Neural cell (in vitro differentiated cells): ENCODE results near the gene ATP2B2.

Source experiments
- CTCF ChIP-seq: fragments of 450-650 bp; IDR thresholded peaks from 2 replicates; pipeline ENCODE4 v1.5.1; 2014; ENCODE audit warnings: antibody characterized with exemption, mild to moderate bottlenecking, moderate library complexity; ENCODE audit not compliant: poor library complexity, severe bottlenecking
- EP300 ChIP-seq: fragments of 450-650 bp; conservative IDR thresholded peaks from 2 replicates; pipeline ENCODE4 v1.6.1; 2014; ENCODE audit warnings: antibody characterized with exemption, mild to moderate bottlenecking, moderate library complexity; ENCODE audit not compliant: poor library complexity, severe bottlenecking
- EZH2 ChIP-seq: fragments of 200-600, 300-800 bp; shearing (Covaris generic), sonication (generic); IDR thresholded peaks from 2 replicates; pipeline ENCODE4 v1.6.1; 2014; ENCODE audit warnings: antibody characterized with exemption, low read length, borderline replicate concordance, mild to moderate bottlenecking; ENCODE audit not compliant: insufficient read depth, poor library complexity, severe bottlenecking
- POLR2AphosphoS5 ChIP-seq: IDR thresholded peaks from 2 replicates; pipeline ENCODE4 v1.6.1; 2012
- RAD21 ChIP-seq: fragments of 450-650 bp; conservative IDR thresholded peaks from 2 replicates; pipeline ENCODE4 v1.6.1; 2014; ENCODE audit warnings: antibody characterized with exemption, mild to moderate bottlenecking, moderate library complexity

GRCh38 chr3:10303785-10304184 is 201.6 kb downstream of the ATP2B2 start:
- no peak for TF ChIP-seq EZH2
- no peak for TF ChIP-seq CTCF
- no peak for TF ChIP-seq EP300
- no peak for TF ChIP-seq POLR2AphosphoS5
- no peak for TF ChIP-seq RAD21
